HG03060 (cell line): ENCODE results near the gene DMD.

Experiments
- ATAC-seq: cut with Tn5 transposase; IDR thresholded peaks from one replicate; pipeline ENCODE4 v1.9.1; 2021; ENCODE audit warnings: low read depth, moderate number of reproducible peaks; ENCODE audit not compliant: unreplicated experiment

DMD gene

GRCh38 chrX:31272472-31272775 is 1938.9 kb downstream of the DMD start:
- ATAC-seq = no peak

DNA sequence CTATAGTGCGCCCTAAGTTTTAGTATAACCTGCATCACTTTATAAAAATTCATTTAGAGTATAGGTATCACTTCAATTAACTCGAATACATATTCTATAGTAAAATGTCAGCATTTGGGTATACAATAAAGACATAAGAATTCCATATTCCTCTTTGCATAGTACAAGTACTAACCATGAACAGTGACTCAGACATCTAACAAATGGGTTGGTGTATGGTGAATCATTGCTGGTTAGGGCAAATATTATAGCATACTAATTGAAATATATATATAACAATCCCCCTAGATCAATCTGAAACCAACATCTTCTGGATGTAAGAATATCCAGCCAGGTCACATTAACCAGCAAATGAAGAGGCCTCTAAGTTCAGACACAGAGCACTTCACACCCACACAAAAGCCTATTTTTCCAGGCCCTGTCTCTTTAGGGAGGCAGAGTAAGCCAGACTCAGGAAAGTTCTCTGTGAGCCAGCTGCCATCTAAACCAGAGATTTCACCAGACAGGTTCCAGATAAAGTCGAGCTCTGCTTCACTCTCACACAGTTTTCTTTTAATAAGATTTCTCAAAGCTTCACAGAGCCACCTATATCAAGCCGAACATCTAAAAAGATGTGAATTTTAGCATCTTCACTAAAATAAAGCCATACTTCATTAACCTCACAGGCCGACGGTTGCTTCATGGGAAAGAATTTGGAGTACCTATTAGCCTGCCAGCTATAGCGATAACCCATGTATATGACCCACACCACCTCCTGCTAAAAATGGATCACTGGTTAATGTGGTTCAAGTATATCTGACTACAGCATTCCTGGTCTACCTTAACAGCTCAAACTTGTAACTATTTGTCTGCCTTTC is 1939.5 kb downstream of the DMD start:
- no peak for ATAC-seq

DNA sequence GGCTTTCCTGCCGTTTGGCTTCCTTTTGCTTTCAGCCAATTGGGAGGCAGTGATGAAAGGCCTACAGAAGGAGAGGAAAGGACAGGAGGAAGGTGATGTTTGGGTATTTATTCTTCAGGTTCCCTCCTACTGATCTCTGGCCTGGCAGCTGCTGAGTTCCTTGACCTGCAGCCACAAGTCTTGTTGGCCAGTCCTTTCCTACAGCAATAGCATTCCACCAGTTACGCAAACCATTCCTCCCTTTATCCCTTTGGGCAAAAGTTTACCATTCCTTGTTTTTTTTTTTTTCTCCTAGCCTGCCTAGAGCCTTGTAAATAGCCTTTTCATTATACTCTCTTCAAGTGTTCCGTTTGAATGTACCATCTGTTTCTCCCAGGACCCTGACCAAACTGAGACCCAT is 1941.4 kb downstream of the DMD start:
- no peak for ATAC-seq

GRCh38 chrX:31268359-31268758 is 1943.0 kb downstream of the DMD start:
- no peak for ATAC-seq

DNA sequence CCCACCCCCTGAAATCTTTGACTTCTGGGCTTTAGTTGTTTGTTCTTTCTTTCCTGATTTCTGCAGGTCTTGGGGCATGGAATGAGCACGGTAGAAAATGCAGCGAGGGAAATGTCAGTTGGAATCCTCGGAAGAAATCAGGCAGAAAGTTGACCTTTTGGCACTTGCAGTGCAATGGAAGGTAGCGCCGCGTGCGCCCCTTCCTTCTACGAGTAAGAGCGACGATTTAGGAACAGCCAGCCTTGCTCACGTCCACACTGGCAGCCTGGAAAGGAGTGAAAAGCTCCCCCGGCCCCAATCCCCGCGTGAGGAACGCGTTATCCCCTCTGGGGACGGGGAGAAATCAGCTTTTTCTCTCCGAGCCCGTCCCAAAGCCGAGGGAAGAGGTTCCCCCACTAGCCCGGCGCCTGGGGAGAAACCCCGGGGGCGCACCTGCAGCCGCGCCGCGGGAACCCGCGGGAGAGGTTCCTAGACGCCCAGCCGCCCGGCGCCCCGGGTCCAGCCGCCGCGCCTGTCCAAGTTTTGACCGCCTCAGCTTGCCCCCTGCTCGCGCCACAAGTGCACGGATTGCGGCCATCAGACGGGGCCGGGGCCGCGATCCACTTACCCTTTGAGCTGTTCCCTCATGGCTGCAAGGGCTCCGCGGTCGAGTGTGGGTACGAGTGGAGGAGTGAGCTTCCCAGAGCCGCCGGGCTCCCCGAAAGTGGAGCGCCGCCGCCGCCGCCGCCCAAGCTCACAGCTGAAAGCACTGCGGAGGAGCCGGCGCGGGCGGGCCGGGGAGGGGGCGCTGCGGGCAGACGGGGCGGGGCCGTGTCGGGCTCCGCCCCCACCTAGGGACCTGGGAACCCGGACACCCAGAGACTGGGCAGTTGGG is 1944.9 kb downstream of the DMD start:
- ATAC-seq = no peak

- no peak for ATAC-seq
Observed at GRCh38 chrX:31265383-31265782, 1946.0 kb downstream of the DMD start.

- ATAC-seq = no peak
Observed at GRCh38 chrX:31260351-31260750, 1951.0 kb downstream of the DMD start.

GRCh38 chrX:31258166-31258565 is 1953.2 kb downstream of the DMD start:
- ATAC-seq = no peak

DNA sequence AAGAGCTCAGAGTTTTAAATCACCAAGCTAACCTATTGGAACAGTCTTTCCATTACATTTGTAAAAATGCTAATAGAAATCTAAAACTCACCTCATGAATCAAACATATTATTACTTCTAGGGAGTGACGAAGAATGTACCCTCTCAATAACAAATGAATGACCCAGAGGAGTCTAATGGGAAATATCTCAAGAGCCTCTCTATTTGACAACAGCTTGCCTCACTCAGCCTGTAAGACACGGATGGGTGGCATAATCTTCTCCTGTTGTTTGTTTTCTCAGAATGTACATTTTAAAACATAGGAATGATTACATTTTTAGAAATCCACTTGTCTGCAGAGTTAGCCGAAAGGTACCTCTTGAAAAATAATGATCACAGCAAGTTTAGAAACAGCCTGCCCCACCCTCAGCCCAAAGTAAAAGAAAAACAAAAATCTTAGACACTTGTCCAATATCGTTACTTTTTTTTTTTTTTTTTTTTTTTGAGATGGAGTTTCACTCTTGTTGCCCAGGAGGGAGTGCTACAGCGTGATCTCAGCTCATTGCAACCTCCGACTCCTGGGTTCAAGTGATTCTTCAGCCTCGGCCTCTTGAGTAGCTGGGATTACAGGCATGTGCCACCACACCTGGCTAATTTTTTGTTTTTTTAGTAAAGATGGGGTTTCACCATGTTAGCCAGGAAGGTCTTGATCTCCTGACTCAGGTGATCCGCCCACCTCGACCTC is 1955.9 kb downstream of the DMD start:
- ATAC-seq = no peak

- ATAC-seq = no peak
Observed at GRCh38 chrX:31252133-31252532, 1959.2 kb downstream of the DMD start.

DNA sequence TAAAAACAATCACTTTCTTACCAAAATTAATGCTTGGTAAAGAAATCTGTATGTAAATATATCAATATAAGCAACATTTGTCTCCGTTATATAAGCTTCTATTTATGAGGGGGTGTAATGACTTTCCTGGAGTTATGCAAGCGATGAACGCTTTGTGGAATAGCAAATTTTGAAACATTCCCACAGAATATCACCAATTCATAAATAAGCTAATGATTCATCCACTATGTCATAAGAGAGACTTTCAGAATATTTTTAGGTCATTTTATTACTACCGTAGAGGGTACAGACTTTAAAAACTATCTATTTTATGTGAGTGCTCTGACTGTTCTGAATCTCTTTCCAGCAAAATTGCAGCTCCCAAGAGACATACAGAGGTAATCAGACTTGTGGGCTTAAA is 1960.0 kb downstream of the DMD start:
- ATAC-seq = no peak

DNA sequence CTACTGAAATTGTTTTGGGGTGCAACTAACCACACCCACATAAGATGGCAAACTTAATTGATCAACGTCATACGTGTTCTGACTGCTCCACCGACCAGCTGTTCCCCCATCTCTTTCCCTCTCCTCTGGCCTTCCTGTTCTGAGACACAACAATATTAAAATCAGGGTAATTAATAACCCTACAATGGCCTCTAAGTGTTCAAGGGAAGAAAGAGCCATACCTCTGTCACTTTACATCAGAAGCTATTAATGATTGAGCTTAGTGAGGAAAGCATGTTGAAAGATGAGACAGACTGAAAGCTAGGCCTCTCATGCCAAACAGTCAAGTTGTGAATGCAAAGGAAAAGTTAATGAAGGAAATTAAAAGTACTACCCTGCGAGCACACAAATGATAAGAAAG is 1965.6 kb downstream of the DMD start:
- no peak for ATAC-seq

GRCh38 chrX:31243804-31244203 is 1967.5 kb downstream of the DMD start:
- no peak for ATAC-seq

GRCh38 chrX:31240982-31241381 is 1970.4 kb downstream of the DMD start:
- ATAC-seq = no peak

GRCh38 chrX:31237189-31237588 is 1974.2 kb downstream of the DMD start:
- ATAC-seq = peak; percentile 63

DNA sequence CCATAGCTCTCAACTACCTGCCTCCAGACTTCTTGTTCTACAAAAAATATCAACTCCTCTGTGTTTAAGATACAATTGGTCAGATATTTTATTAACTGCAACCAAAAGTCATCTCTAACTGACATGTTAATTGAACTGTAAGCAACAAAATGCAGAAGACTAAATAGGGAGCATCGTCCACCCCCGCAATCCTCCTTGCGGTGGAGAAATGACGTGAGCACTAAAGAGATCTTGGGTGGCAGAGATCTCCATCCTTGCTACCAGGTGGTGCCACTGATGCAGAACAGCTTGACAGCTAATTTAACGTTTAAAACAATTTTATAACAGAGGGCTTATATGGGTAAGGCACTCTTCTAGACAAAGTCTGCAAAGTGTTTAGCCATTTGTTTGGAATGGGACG is 1975.1 kb downstream of the DMD start:
- ATAC-seq = no peak

GRCh38 chrX:31233941-31234496 is 1977.3 kb downstream of the DMD start:
- no peak for ATAC-seq

DNA sequence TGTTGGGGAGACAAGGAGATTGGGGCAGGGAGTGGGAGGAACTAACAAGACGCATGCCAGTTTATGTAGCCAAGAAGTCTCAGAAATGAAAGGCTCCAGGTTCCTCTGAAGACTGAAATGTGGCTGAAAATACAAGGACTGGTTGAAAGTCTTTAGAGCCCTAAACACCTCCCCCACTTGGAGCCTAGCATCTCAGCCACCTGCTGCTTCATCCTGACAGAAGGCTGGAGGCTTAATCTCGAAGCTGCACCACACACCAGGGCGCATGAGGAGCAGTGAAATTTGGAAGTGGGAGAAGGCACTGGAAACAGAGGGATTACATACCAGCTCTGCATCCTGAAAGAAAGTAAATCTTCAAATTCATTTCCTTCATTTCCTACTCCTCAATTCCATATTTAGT is 1978.8 kb downstream of the DMD start:
- no peak for ATAC-seq

DNA sequence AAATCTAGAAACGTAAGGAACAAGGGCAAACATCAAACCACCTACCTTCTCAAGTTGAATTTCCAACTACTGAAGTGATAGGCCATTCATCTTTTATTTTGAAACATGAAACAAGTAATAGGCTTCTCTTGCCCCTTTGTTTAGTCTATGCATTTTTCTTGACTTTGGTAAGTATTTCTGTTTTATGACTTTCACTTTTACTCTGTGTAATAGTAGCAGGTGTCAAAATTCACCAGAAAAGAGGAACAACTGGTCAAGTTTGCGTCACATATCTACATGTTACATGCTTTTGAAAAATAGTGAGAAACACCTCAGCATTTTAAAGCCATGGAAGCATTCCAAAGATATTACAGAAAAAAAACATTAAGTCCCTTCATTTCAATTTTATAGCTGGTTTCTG is 1982.4 kb downstream of the DMD start:
- ATAC-seq = peak; percentile 96

- no peak for ATAC-seq
Observed at GRCh38 chrX:31228415-31228832, 1982.9 kb downstream of the DMD start.

DNA sequence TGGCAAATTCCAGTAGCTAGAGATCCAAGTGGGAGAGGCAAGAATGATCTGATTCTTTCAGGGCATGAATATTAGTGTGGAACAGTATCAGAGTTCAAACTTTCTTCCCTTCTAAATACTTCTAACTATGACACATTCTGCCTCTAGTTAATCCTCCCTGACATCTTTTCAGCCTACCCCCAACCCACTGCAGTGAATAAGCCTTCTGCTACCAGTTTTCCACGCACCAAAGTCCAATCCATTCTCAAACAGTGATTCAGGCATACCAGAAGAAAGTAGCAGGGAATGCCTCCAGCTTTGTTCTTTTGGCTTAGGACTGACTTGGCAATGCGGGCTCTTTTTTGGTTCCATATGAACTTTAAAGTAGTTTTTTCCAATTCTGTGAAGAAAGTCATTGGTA is 1984.1 kb downstream of the DMD start:
- no peak for ATAC-seq
